Kidney tubule cell (primary cell): ENCODE data around the gene TXNDC5.
A peak's percentile ranks its signal among the peaks of the same experiment; 100 is the strongest.
"Not testable (repeated sequence)": the region's sequence is repeated elsewhere in the genome, so short reads cannot be mapped to it uniquely, and the experiment has no call there.

ENCODE experiments used
- DNase-seq: peaks from one replicate; pipeline ENCODE4 v3.0.0-alpha.2; 2018; ENCODE audit warnings: low spot score

TXNDC5 gene

DNA sequence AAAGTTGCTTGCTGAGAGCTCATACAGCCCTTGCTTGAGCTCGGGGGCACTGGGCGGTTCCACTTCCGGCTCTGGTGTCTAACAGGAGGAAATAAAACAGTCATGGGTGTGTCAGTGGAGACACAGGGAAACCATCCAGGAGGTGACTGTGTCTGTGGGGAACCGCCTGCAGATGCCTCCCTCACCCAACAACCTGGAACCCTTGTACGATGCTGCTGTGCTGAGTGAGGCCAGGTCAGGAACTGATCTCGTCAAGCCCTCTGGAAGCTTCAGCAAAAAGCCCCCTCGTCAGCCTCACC, 15.5 kb downstream of the TXNDC5 start:
- no peak for DNase-seq

DNA sequence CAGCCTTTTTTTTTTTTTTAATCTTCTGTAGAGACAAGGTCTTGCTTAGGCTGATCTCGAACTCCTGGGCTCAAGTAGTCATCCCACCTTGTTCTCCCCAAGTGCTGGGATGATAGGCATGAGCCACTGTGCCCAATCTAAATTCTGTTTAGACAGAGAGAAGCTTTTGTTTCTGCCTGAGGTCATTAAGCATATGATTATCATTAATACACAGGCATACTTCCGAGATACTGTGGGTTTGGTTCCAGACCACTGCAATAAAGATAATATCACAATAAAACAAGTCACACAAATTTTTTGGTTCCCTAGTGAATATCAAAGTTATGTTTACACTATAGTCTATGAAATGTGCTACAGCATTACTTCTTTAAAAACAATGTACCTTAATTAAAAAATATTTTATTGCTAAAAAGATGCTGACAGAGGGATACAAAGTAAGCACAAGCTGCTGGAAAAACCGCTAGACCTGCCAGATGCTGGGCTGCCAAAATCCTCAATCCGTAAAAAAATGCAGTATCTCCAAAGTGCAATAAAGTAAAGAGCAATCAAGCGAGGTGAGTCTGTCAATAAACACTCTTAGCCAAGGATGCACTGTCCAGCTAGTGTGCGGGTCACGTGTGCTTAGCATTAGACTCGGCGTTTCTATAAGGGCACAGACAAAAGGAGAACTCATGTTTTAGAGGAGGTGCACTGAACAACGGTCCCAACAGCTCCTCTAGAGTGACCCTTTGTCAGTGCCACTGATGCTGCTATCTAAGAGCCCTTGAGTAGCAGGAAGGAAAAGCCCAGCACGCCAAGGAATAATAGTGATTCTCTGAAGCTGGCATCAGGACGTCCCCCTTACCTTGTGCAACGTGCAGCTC, 16.1 kb downstream of the TXNDC5 start:
- no peak for DNase-seq

DNA sequence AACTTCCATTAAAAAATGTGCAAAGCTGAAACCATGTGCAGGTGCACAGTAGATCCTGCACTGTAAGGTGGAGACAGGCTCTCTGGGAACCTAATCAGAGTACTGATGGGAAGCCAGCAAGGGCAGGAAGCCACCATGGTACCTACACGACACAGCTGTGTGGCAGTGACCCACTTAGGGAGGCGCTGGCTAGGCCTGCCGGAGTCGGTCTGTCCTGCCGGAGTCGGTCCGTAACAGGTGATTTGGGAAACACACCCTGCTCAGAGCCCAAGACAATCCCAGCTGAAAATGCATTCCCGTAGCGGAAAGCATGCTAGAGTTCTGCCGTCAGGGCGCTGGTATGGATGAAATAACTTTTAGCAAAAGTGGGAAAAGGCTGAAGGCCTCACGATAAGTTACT, 17.2 kb downstream of the TXNDC5 start:
- DNase-seq, result no peak

DNA sequence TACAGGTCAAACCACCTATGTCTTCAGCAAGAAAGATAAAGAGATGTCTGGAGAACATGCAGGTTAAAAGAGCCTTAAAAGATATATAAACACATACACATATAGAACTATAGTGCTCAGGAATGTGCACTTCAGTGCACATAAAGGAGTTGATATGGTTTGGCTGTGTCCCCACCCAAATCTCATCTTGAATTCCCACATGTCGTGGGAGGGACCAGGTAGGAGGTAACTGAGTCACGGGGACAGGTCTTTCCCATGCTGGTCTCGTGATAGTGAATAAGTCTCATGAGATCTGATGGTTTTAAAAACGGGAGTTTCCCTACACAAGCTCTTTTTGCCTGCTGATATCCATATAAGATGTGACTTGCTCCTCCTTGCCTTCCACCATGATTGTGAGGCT, 18.2 kb downstream of the TXNDC5 start:
- not testable (repeated sequence) for DNase-seq

DNA sequence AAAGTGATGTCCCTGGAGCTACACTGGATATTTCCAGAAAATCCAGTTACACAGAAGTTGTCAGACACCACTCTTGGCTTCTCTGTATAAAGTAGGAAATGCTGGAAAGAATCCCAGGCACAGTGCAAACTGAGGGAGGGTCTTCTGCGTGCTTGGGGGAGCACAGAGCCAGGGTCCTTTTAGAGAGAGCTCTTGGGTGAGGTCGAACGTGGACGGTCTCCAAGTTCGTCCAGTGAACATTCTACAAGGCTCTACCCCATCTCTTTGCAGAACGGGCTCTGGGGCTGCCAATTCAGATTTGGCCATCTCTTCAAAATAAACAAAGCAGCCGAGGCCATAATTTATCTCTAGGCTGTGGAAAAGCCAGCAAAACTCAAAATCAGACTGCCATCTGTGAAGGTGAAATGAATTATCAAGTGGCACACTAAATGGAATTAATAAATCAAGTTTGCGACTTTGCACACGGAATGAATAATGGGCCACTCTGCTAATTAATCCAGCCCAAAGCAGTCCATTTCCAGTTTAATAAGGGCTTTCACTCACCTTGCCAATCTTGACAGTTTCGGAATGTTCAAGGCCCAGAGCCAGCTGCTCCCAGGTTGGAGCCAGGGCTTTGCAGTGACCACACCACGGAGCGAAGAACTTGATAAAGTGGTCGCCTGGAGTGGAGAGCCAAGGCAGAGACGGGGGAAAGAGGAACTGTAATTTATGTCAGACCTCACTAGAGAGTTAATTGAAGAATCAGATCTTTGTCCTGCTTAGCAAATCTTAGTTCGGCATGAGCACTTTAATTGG, 19.3 kb downstream of the TXNDC5 start:
- no peak for DNase-seq

DNA sequence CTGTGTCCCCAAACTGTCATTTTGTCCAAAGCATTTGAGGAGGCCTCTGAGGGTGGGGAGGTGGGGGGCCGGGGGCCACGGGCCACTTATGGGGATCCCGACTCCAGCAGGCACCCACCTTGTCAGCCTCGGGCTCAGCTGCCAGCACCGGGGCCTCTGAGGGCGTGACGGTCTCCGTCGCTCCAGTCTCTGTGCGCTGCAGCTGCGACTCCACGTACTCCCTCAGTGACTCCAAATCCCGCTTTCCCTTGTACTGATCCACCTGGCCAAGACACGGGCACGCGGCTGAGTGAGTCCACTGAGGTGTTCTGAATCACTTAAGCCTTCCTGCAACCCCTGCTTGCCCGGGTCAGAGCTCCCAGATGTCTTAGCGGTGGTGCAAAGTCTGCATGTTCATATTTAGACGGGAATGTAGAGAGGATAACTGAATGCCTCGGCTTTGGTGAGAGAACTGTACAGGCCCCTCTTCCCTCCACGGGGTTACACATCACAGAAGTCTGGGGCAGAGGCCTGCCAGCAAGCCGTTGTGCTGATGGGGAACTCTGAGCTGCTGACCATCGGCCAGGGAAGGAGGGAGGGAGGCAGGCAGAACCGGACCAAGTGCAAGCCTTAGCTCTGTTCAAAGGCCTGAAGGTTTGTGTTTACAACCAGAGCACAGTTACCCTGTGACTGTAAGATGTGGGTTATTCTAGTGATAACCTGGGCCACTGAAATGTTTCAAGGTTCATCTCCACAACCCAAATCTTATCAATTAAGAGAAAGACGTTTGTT, 21.8 kb downstream of the TXNDC5 start:
- DNase-seq, result no peak

DNA sequence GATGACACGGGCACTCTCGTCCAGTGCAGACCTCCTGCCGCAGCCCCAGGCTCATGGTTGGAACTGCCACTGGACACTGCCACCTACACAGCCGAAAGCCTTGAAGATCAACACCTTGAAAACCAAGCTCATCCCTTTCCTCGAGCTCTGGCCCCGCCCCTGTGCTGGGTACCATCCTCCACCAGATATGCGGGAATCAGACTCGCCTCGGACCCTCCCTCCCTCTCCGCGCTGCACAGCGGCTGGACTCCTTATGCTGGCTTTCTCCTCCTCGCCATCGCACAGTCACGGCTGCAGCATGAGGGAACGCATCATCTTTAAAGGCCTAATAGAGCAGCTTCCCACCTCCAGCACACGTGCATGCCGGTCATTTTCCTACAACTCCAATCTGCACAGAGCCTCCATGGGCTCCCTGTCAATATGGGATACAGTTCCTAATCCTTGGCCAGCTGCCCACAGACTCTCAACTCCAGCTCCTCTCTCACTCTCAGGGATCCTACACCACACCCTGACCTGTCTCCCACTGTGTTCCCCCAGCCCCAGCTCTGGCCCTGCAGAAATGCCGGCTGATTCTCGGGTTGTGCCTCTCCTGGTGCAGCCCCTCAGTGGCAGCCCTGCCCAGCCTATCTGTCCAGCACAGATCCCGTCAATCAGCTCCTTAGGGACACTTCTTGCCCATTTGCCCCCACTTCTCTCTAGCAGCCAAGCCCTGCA, 23.2 kb downstream of the TXNDC5 start:
- DNase-seq, result no peak

DNA sequence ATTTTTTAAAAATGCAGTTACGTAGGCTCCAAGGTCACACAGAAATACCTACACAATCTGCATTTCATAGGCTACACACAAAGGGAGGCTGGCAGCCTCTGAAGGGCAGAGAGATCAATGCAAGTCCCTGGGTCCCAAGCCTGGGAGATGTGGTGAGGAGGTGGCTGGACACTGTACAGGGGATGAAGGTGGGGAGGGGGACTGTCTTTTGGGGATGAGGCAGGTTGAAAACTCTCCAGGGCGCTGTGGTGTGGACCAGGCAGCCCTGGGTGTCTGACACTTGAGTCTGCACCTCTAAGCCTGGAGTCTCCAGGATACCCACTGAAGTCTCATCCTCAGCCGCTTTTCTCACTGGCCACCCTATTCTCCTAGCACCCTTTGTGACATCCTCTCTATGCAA, 24.5 kb downstream of the TXNDC5 start:
- DNase-seq, result no peak

DNA sequence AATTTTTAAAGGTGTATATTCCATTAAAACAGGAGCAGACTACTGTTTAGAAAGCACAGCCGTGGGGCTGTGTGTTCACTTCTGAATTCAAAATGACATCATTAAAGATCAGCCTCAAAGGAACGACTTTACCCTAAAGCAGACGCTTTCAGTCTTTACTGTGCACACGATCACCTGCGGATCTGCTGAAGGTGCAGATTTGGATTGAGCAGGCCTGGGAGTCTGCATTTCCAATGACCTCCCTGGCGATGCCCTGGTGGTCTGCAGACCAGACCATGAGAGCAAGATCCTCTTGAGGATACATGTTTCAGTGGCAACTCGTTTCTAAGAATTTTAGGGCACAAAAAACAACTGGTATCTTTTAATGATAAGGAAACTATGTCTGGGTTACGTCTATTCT, 27.2 kb downstream of the TXNDC5 start:
- DNase-seq, result no peak

DNA sequence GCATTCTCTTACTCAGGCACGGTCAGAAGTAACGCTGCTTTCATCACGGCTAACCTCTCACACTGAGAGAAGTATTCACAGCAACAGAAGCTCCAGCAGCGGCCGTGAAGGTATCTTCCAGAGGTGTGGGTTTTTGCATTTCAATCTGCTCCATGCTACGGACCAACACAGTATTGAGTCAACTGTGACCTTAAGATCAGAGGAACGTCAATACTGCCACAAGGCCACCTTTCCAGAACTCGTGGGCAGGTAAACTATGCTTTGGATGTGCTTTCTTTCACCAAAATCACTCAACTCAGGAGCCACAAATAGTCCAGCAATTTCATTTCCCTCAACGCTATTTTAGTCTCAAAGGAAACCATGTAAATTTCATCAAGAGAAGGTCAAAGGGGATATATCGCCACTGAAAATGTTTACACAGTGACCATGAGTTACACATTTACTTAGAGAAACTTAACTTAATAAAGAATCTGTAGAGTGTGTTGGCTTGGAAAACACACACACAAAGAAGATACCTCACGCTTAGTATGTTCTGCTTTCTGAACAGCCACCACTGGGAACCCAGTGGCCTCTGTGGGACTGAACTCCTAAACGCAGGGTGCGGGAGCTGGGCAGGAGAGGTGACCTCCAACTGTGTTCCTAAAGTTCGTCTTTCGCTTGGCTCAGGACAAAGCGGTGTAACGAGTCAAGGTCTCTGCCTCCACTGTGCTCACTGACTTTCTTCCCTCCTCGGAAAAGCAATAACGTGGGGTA, 27.9 kb downstream of the TXNDC5 start:
- DNase-seq, result peak; percentile 73

DNA sequence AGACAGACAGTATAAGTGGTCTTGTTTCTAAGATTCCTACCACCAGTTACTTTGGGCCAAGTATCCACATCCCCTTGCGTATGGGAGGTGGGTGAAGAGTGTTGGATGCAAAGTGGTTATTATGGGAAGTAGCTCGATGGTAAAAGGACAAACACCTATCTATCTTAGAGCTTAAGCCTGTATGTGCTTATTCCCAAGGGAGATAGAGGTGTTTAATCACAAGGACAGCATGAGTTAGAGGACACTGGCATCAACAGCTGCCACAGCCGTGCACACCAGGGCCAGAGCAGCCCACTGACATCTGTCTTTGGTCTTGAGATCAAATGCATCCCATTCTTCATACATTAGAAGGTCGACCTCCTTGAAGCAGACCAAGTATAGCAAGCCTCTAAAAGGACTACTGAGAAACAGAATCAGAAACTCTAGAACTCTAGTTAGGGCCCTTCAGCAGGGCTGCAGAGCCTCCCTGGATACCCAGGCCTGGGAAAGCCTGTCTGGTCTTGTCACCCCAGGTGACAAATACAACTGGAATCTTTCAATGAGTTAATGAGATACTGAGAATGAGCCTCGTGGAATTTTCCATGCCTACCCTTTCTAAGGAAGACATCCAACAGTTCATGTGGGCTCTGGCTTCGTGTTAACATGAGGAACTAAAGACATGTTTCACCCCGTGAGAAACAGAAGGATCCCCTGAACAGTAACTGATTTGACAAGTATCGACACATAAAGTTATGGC, 28.7 kb downstream of the TXNDC5 start:
- peak; percentile 85 for DNase-seq

DNA sequence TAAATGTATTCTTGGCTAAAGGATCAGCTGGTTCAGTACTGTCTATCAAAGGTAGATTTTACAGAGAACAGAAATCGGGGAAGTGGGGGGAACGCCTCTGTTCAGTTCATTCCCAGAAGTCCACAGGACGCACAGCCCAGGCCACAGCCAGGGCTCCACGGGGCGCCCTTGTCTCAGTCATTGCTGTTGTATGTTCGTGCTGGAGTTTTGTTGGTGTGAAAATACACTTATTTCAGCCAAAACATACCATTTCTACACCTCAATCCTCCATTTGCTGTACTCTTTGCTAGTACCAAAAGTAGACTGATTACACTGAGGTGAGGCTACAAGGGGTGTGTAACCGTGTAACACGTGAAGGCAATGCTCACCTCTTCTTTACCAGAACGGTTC, 29.9 kb downstream of the TXNDC5 start:
- DNase-seq, result no peak

DNA sequence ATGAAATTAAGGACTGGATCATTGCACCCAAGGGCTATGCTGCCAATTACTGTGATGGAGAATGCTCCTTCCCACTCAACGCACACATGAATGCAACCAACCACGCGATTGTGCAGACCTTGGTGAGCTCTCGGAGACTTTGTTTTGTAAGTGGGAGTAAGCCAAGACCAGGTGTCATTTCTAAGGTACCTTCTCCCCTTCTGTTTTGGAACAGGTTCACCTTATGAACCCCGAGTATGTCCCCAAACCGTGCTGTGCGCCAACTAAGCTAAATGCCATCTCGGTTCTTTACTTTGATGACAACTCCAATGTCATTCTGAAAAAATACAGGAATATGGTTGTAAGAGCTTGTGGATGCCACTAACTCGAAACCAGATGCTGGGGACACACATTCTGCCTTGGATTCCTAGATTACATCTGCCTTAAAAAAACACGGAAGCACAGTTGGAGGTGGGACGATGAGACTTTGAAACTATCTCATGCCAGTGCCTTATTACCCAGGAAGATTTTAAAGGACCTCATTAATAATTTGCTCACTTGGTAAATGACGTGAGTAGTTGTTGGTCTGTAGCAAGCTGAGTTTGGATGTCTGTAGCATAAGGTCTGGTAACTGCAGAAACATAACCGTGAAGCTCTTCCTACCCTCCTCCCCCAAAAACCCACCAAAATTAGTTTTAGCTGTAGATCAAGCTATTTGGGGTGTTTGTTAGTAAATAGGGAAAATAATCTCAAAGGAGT, 30.4 kb downstream of the TXNDC5 start:
- peak; percentile 16 for DNase-seq

DNA sequence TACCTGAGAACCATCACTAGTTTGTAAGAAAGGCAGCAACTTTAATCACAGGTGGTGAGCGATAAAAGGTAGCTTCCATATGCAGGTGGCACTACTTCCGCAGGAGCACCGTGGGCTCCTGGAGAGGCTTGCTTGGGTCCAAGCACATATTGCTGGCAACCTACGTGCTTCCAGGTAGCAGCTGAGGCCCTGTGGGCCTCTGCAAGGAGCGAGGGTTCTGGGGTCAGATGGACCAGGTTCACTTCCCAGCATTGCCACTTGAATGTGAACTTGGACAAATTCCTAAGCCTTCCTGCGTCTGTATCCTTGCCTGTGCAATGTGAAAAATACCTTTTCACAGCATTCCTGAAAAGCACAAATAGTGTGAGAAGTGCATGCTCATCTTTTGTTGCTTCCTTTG, 31.0 kb downstream of the TXNDC5 start:
- no peak for DNase-seq

DNA sequence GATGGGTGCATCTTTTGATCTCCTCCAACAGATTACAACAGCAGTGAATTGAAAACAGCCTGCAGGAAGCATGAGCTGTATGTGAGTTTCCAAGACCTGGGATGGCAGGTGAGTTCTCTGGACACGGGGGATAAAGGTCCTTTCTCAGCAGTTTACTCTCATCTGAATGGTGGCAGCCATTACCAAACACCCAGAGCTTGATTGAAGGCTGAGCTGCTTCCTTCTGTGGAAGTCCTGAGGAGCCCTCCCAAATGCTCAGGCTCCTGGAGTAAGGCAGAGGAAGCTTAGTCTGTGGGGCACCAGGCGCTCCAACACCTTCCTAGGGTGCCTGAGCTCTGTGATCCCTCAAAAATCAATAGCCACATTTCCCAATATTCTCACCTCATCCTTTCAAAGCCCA, 31.5 kb downstream of the TXNDC5 start:
- no peak for DNase-seq

DNA sequence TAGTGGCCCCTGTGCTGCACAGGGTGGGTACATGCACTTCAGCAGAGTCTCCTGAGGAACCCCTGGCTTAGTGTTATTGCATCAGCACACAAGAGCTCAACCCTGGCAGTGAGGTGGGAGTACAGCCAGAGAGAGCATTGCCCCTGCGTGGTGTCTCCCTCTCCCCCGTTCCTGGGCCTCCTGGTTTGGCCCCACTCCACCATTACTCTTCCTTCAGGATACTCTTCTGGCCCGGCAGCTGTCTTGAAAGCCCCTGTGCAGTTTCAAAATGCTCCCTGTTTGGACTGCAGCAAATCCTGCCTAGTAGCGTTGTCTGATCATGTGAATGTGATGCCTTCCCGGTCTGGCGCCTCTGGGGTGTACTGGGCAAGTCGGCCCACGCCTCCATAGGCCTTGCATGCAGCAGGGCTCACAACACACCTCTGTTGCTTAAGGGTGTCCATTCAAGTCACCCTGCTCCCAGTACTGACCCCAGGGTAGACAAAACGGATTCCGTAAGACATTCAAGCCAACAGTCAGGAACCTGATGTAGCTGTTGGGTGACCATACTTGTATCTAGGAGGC, 32.1 kb downstream of the TXNDC5 start:
- no peak for DNase-seq

DNA sequence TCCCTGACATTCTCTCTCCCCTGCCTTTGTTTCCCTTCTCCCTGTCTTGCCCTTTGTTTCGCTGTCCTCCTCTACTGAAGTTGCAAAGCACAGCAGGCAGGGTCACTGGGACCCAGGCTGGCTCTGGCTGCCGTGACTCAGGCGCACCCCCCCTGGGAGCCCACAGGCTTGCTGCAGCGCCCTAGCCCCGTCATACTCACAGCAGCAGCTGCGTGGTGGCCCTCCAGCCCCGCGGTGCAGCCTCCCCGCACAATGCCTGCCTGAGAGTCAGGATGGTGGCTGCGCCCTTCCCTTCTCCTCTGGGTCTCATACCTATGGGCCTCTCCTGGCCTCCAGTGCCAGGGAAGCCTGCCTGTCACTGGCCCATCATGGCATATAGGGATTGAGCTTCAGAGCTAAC, 41.7 kb downstream of the TXNDC5 start:
- DNase-seq, result no peak

DNA sequence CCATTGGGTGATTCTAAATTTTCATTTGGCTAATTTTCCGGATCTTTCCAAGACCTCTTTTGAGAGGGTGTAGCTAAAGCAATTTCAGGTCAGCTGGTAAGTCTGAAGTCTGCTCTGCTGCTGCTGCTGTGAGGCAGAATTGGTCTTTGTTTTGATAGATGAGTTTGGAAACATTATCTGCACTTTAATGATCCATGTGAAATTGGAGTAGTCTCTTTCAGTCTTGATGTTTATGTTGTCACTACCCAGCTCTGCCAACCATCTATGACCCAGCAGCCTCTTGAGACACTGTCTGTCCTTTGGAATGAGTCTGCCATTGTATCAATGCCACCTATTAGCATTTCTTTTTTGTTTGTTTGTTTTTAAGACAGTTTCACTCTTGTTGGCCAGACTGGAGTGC, 44.1 kb downstream of the TXNDC5 start:
- no peak for DNase-seq

DNA sequence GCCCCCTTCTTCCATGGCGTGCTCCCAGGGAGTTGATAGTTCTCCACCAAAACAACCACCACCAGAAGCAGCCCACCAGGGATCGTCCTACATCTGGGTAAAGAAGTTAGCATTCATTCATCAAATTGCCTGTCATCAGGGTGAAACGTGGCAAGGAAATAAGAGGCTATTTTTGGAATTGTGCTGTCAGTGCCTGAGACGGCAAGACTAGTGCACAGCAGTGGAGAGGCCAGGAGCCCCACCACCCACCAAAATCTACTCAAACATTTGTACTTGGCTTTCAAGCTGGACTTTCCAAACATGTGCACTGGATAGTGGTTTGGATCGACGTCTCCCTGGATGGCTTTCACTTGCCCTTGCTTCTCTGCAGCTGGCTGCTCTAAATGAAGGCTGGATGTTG, 44.8 kb downstream of the TXNDC5 start:
- DNase-seq, result no peak

DNA sequence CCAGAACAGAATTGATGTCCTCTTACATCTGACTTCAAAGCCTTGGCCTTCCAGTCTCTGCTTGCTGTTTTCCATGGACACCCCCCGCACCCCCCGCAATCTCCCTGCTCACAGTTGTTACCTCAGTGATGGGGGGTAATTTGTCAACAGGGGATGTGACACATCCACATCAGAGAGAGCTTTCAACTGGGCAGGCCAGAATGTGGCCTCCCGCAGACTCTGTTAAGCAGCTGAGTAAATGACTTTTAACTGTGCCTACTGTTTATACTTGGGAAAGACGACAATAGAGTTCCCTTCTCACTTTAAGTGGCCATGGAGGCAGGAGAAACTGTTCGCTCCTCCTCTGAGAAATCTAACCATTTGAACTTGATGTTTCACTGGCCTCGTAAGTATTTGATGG, 51.0 kb downstream of the TXNDC5 start:
- DNase-seq, result no peak
